ENCODE data around the gene UNC79.
A peak's percentile ranks its signal among the peaks of the same experiment; 100 is the strongest.

Gene UNC79

DNA sequence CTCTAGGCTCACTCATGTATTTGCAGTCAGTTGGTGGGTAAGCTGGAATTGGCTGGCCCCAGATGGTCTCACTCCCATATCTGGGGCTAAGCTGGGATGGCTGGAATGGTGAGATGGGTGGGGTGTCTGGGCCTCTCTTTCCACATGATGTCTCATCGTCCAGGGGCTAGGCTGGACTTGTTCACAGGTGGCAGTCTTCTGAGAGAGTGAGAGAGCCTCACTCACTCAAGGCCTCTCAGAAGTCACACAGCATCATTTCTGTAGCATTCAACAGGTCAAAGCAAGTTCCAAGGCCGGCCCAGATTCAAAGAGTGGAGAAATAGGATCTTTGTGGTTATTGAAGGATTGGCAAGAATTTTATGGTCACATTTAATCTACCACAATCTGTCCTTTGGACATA is 102.7 kb downstream of the UNC79 start:
- DNase-seq (ENCODE audit: low read depth), result no peak
- TF ChIP-seq, protein P1, sequence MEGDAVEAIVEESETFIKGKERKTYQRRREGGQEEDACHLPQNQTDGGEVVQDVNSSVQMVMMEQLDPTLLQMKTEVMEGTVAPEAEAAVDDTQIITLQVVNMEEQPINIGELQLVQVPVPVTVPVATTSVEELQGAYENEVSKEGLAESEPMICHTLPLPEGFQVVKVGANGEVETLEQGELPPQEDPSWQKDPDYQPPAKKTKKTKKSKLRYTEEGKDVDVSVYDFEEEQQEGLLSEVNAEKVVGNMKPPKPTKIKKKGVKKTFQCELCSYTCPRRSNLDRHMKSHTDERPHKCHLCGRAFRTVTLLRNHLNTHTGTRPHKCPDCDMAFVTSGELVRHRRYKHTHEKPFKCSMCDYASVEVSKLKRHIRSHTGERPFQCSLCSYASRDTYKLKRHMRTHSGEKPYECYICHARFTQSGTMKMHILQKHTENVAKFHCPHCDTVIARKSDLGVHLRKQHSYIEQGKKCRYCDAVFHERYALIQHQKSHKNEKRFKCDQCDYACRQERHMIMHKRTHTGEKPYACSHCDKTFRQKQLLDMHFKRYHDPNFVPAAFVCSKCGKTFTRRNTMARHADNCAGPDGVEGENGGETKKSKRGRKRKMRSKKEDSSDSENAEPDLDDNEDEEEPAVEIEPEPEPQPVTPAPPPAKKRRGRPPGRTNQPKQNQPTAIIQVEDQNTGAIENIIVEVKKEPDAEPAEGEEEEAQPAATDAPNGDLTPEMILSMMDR (IDR thresholded peaks at IDR 0.05; ENCODE audit: control insufficient read depth, extremely low read depth, insufficient read depth), result no peak

DNA sequence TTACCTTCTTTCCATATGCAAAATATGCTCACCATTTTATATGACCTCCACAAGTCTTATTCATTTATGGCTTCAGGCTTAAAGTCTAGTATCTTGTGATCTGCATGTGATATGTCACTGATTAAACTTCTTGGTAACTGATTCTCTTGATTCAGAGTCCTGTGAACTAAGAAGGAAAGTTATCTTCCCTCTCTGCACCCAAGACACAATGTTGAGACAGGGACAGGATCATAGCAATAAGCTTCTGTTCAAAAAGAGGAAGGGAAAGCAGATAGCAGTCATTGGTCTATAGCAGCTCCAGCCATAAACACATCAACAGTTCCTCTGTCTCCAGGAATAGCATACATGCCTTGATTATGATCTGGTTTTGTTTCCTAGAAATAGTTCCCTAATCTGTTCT is 103.1 kb downstream of the UNC79 start:
- H3K4me3 ChIP-seq (ENCODE audit: low read depth, low read length), result no peak overlapping the region
- no peak for DNase-seq (ENCODE audit: low read depth)
- TF ChIP-seq, protein P1 (IDR thresholded peaks at IDR 0.05; ENCODE audit: control insufficient read depth, extremely low read depth, insufficient read depth), result no peak

More for the DNA sequence above, 102.7 kb downstream of the UNC79 start:
- H3K4me3 ChIP-seq (ENCODE audit: low read depth, low read length), result no peak overlapping the region

DNA sequence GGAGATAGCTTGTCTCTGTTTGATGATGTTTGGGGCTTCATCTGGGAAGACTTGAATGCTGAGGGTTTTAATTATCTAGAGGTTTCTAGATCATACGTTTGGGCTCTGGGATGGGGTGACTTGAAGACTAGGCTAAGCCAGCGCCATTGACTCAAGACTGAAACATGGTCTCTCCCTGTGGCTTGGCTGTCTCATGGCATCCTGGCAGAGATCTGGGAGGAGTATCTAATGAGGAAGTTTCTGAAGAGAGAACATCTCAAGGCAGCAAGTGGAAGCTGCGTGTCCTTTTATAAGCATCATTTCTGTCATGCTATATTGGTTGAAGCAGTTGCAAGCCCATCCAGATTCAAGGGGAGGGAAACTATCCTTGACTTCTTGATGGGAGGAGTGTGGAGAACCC is 104.8 kb downstream of the UNC79 start:
- H3K4me3 ChIP-seq (ENCODE audit: low read depth, low read length), result no peak overlapping the region
- TF ChIP-seq, protein P1 (IDR thresholded peaks at IDR 0.05; ENCODE audit: control insufficient read depth, extremely low read depth, insufficient read depth), result no peak

DNA sequence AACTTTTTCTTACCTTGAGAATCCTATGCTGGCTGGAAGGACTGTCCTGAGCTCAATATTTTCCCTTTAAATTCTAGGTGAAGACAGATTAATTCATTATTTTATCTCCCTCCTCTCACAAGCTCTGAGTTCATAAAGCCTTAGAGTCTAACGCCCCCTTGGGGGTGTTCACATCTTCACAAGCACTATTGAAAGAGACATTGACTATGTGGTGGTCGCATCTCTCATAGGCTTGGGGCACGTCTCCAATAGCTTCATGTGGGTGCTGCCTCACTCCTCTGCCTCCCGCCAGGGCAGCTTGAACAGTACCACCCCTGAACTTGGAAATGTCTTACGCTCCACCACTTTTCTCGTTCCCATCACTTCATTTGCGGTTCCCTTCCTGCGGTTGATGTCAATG is 106.2 kb downstream of the UNC79 start:
- no peak for DNase-seq (ENCODE audit: low read depth)
- TF ChIP-seq, protein P1 (IDR thresholded peaks at IDR 0.05; ENCODE audit: control insufficient read depth, extremely low read depth, insufficient read depth), result 0 out of 2 replicates have a peak, but pooled peaks have one; percentile 8
- H3K4me3 ChIP-seq (ENCODE audit: low read depth, low read length), result no peak overlapping the region

More for the DNA sequence above, 104.8 kb downstream of the UNC79 start:
- DNase-seq (ENCODE audit: low read depth), result no peak

DNA sequence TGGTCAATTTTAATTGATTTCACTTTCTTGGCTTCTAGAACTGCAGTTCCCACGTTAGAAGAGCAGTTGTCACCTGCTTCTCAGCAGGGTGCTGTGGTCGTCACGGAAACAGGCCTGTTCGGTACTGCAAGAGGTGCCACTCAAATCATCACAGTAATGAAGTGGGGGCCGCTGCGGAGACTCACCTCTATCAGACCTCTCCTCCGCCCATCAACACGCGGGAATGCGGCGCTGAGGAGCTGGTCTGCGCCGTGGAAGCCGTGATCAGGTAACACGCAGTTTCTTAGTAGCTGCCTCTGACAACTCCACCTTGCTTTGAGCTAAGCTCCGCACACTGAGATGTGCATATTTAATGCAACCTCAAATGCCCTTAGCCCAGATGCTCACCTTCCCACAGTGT is 107.2 kb downstream of the UNC79 start:
- TF ChIP-seq, protein P1 (IDR thresholded peaks at IDR 0.05; ENCODE audit: control insufficient read depth, extremely low read depth, insufficient read depth), result no peak
- no peak for DNase-seq (ENCODE audit: low read depth)
- H3K4me3 ChIP-seq (ENCODE audit: low read depth, low read length), result no peak overlapping the region

DNA sequence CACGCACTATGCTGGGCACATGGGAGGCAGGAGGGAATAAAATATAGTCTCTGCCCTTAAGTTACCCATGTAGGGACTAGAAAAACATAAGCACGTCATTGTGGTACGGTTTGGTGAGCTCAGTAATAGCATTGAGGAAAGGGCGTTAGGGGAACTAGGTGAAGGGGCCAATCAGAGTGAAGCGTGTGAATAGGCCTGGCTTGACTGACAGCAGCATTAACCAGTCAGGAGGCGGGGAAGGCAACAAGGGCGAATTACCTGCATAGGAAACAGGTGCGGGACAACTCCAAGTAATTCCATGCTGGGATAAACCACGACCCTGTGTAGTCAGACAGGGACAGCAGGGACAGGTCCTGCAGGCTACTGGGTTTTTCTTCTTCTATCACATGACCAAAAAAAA is 107.7 kb downstream of the UNC79 start:
- DNase-seq (ENCODE audit: low read depth), result no peak
- TF ChIP-seq, protein P1 (IDR thresholded peaks at IDR 0.05; ENCODE audit: control insufficient read depth, extremely low read depth, insufficient read depth), result no peak
- no peak overlapping the region for H3K4me3 ChIP-seq (ENCODE audit: low read depth, low read length)

DNA sequence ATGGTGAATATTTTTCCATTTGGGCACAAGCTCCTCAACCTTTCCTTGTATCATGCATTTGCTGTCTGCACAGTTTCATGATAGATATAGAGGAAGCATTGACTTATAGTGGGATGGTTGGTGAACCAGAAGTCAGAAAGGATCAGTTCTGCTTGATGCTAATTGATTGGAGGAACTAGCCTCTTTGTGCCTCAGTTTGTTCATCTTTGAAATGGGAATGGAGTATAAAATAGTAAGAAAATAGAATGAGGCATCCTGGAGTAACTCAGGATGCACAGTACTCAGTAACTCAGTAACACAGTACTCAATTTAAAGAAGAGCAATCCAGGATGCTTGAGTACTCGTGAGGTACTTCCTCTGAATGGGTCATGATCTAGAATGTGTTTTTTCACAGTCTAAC is 109.5 kb downstream of the UNC79 start:
- no peak for DNase-seq (ENCODE audit: low read depth)
- TF ChIP-seq, protein P1 (IDR thresholded peaks at IDR 0.05; ENCODE audit: control insufficient read depth, extremely low read depth, insufficient read depth), result no peak
- H3K4me3 ChIP-seq (ENCODE audit: low read depth, low read length), result no peak overlapping the region
